Fibroblast of lung (primary cell): Measurements from ENCODE around the gene C3orf49. TPM values are rescaled to one million over a fixed set of nuclear protein-coding genes. Genes with fewer than 3 reads are reported as not detected.

Experiments
- DNase-seq, 2 donors: peaks; one replicate each; pipeline versions ENCODE4 v3.0.0 to v3.0.0-alpha.2; 2010; ENCODE audit warnings: low read depth in 2 of 2
- H2AFZ ChIP-seq: 2 replicates; pipeline ENCODE4 v1.5.1; 2012; ENCODE audit warnings: low read length, control low read depth, inconsistent platforms
- H3K27ac ChIP-seq: 2 replicates; pipeline ENCODE4 v1.5.1; 2011; ENCODE audit warnings: low read length, control low read depth; ENCODE audit not compliant: insufficient read depth
- H3K27me3 ChIP-seq: 2 replicates; pipeline ENCODE4 v1.5.1; 2011; ENCODE audit warnings: mild to moderate bottlenecking, low read length; ENCODE audit not compliant: control insufficient read depth, insufficient read depth
- H3K36me3 ChIP-seq: 2 replicates; pipeline ENCODE4 v1.5.1; 2011; ENCODE audit warnings: low read length; ENCODE audit not compliant: control insufficient read depth, insufficient read depth
- H3K4me1 ChIP-seq: 2 replicates; pipeline ENCODE4 v1.5.1; 2011; ENCODE audit warnings: low read length; ENCODE audit not compliant: control insufficient read depth, insufficient read depth; ENCODE audit errors: extremely low read depth
- H3K4me2 ChIP-seq: 2 replicates; pipeline ENCODE4 v1.5.1; 2011; ENCODE audit warnings: low read length, control low read depth; ENCODE audit not compliant: insufficient read depth; ENCODE audit errors: extremely low read depth
- H3K4me3 ChIP-seq, 4 experiments: fragments of 200-600 bp in 1 of 4; sonication (generic) in 1 of 4; replicated peaks in 1 of 4; 2 replicates each; pipeline ENCODE4 v1.5.1; 2011 to 2016; ENCODE audit warnings: low read length in 4 of 4, low read depth in 3 of 4, mild to moderate bottlenecking in 3 of 4, control low read depth in 2 of 4, inconsistent platforms in 1 of 4, mixed read lengths in 1 of 4; ENCODE audit not compliant: insufficient read depth in 1 of 4; ENCODE audit errors: control extremely low read depth in 1 of 4
- H3K79me2 ChIP-seq: 2 replicates; pipeline ENCODE4 v1.5.1; 2012; ENCODE audit warnings: mild to moderate bottlenecking, low read length, inconsistent platforms; ENCODE audit not compliant: control insufficient read depth, insufficient read depth
- H3K9ac ChIP-seq: 2 replicates; pipeline ENCODE4 v1.5.1; 2011; ENCODE audit warnings: mild to moderate bottlenecking, low read length, control low read depth; ENCODE audit not compliant: insufficient read depth
- H3K9me3 ChIP-seq: 2 replicates; pipeline ENCODE4 v1.5.1; 2012; ENCODE audit warnings: low read depth, low read length; ENCODE audit not compliant: control insufficient read depth, insufficient read depth
- H4K20me1 ChIP-seq: 2 replicates; pipeline ENCODE4 v1.5.1; 2011; ENCODE audit warnings: low read length; ENCODE audit not compliant: control insufficient read depth, insufficient read depth; ENCODE audit errors: extremely low read depth
- CTCF ChIP-seq, 2 donors: IDR thresholded peaks in 1 of 2; conservative IDR thresholded peaks in 1 of 2; 1 replicate in 1 of 2; 2 replicates in 1 of 2; pipeline ENCODE4 v1.5.1; 2011 to 2012; ENCODE audit warnings: low read length in 2 of 2, control low read depth in 1 of 2, inconsistent platforms in 1 of 2, low read depth in 1 of 2, mild to moderate bottlenecking in 1 of 2
- EZH2 ChIP-seq: IDR thresholded peaks from 2 replicates; pipeline ENCODE4 v1.5.1; 2012; ENCODE audit warnings: low read length, control low read depth, mild to moderate bottlenecking; ENCODE audit errors: missing control alignments
- polyA plus RNA-seq, 2 donors: library from polyadenylated mRNA; depleted of rRNA in 1 of 2; stranded (reverse) in 1 of 2; unstranded in 1 of 2; fragments of >200 nt; gene quantifications; 2 replicates each; pipeline ENCODE4 v1.2.1, GENCODE V29; 2011 to 2012; ENCODE audit warnings: missing spikeins in 1 of 2
- total RNA-seq: library from RNA; depleted of rRNA; stranded (reverse); fragments of >200 nt; gene quantifications from 2 replicates; pipeline ENCODE4 v1.2.1, GENCODE V29; 2014

Gene C3orf49
- total and polyA plus RNA-seq, 2 donors (not counting 1 experiment from before 2014, with no cell fraction given): not detected

GRCh38 chr3:63872135-63872924 is 53.2 kb downstream of the C3orf49 start:
- peaks cover 6% of the 10 kb centered on the region for H3K4me1 ChIP-seq
- no peak overlapping the region for H3K9ac ChIP-seq
- H3K36me3 ChIP-seq: no peaks in the 10 kb centered on the region
- H3K79me2 ChIP-seq: peaks cover 28% of the 10 kb centered on the region
- TF ChIP-seq EZH2: no peak
- TF ChIP-seq CTCF (conservative IDR thresholded peaks at IDR 0.05 in 1 of 2, IDR thresholded peaks at IDR 0.05 in 1 of 2; ENCODE audit: low read depth in 1 of 2, low read length in 2 of 2): no peak
- H3K4me2 ChIP-seq: peak overlapping the region; percentile 54
- H2AFZ ChIP-seq: no peak overlapping the region
- H4K20me1 ChIP-seq: peaks cover 3% of the 10 kb centered on the region
- H3K27me3 ChIP-seq: no peaks in the 10 kb centered on the region
- no peaks in the 10 kb centered on the region for H3K9me3 ChIP-seq
- peak overlapping the region; percentile 12 for H3K27ac ChIP-seq
- peak; percentile 88 to 94 for DNase-seq
- no peak overlapping the region for H3K4me3 ChIP-seq

GRCh38 chr3:63874769-63875168 is 55.7 kb downstream of the C3orf49 start:
- Histone ChIP-seq H2AFZ (no peak overlapping the region), H3K9ac (no peak overlapping the region), H3K27me3 (no peaks in the 10 kb centered on the region), H3K4me3 (no peak overlapping the region), H3K4me1 (peaks cover 6% of the 10 kb centered on the region), H3K79me2 (peaks cover 28% of the 10 kb centered on the region), H3K27ac (no peak overlapping the region), H4K20me1 (peaks cover 3% of the 10 kb centered on the region), H3K9me3 (no peaks in the 10 kb centered on the region), H3K4me2 (no peak overlapping the region), H3K36me3 (no peaks in the 10 kb centered on the region)
- no peak for DNase-seq
- TF ChIP-seq EZH2: no peak
- no peak for TF ChIP-seq CTCF (conservative IDR thresholded peaks at IDR 0.05 in 1 of 2, IDR thresholded peaks at IDR 0.05 in 1 of 2; ENCODE audit: low read depth in 1 of 2, low read length in 2 of 2)

GRCh38 chr3:63875510-63875909 is 56.4 kb downstream of the C3orf49 start:
- Histone ChIP-seq H3K27ac (no peak overlapping the region), H3K27me3 (no peaks in the 10 kb centered on the region), H3K79me2 (peaks cover 25% of the 10 kb centered on the region), H3K36me3 (no peaks in the 10 kb centered on the region), H4K20me1 (peaks cover 3% of the 10 kb centered on the region), H2AFZ (no peak overlapping the region), H3K9me3 (no peaks in the 10 kb centered on the region), H3K9ac (no peak overlapping the region), H3K4me1 (peaks cover 6% of the 10 kb centered on the region), H3K4me2 (no peak overlapping the region), H3K4me3 (no peak overlapping the region)
- no peak for TF ChIP-seq CTCF (conservative IDR thresholded peaks at IDR 0.05 in 1 of 2, IDR thresholded peaks at IDR 0.05 in 1 of 2; ENCODE audit: low read depth in 1 of 2, low read length in 2 of 2)
- no peak for TF ChIP-seq EZH2
- no peak for DNase-seq
